Neuron (in vitro differentiated cells): ENCODE measurements around the gene TLR6.
"Not testable (repeated sequence)": the region's sequence is repeated elsewhere in the genome, so short reads cannot be mapped to it uniquely, and the experiment has no call there.

ENCODE experiments used
- H2AFZ ChIP-seq: one replicate; pipeline ENCODE4 v1.6.1; 2013; ENCODE audit warnings: low read depth, mild to moderate bottlenecking, inconsistent platforms, low read length, moderate library complexity
- H3K27me3 ChIP-seq: one replicate; pipeline ENCODE4 v1.6.1; 2013; ENCODE audit warnings: low read length; ENCODE audit not compliant: insufficient read depth
- H3K36me3 ChIP-seq: one replicate; pipeline ENCODE4 v1.6.1; 2013; ENCODE audit warnings: low read length; ENCODE audit not compliant: insufficient read depth
- H3K4me1 ChIP-seq: one replicate; pipeline ENCODE4 v1.6.1; 2013; ENCODE audit warnings: low read length; ENCODE audit not compliant: insufficient read depth
- H3K4me3 ChIP-seq: 2 replicates; pipeline ENCODE4 v1.5.1; 2013; ENCODE audit warnings: mild to moderate bottlenecking, low read length, moderate library complexity
- H3K9me3 ChIP-seq: one replicate; pipeline ENCODE4 v1.6.1; 2013; ENCODE audit warnings: low read length

Gene TLR6

DNA sequence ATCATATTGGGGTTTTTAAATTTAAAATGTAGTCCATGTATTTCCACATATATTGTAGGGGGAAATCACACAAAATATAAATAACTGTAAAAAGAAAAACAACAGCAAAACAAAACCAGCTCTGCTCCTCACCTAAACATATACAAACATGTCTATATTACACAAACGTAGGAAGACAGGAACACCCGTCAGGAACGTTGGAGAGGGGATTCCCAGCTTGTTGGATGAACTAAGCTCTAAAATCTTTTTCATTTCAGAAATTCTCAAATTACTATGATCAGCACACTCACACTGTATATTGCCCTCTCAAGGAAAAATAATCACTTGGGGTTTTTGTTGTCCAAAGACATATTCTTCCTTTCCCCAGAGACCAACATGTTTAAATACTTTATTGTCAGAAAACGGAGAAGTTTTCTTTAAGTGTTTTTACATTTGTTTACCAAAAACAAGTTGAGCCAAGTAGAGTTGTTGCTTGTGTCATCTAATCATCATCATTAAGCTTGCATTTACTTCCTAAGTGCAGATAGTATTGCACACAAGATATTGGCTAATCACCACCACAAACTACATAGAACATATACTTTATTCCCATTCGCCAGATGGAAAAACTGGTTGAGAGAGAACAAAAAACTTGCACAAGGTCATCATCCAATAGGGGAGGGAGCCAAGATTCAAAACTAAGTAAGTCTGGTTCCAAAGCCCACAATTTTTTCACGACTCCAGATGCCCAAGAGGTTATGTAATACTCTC is 71.4 kb downstream of the TLR6 start:
- Histone ChIP-seq H3K36me3 (no peaks in the 10 kb centered on the region), H3K9me3 (no peaks in the 10 kb centered on the region), H3K4me3 (no peak overlapping the region), H3K27me3 (no peaks in the 10 kb centered on the region), H2AFZ (no peak overlapping the region), H3K4me1 (no peaks in the 10 kb centered on the region)

DNA sequence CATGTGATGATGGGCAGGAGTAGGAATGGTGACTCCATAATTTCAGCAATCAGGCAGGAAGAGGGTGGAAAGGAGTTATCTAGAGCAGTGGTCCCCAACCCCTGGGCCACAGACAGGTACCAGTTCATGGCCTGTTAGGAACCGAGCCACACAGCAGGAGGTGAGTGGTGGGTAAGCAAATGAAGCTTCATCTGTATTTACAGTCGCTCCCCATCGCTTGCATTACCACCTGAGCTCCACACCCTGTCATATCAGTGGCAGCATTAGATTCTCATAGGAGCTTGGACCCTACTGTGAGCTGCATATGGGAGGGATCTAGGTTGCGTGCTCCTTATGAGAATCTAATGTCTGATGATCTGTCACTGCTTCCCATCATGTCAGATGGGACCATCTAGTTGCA is 72.5 kb downstream of the TLR6 start:
- no peak overlapping the region for H2AFZ ChIP-seq
- no peaks in the 10 kb centered on the region for H3K9me3 ChIP-seq
- H3K27me3 ChIP-seq, result no peaks in the 10 kb centered on the region
- no peaks in the 10 kb centered on the region for H3K4me1 ChIP-seq
- no peaks in the 10 kb centered on the region for H3K36me3 ChIP-seq
- no peak overlapping the region for H3K4me3 ChIP-seq

DNA sequence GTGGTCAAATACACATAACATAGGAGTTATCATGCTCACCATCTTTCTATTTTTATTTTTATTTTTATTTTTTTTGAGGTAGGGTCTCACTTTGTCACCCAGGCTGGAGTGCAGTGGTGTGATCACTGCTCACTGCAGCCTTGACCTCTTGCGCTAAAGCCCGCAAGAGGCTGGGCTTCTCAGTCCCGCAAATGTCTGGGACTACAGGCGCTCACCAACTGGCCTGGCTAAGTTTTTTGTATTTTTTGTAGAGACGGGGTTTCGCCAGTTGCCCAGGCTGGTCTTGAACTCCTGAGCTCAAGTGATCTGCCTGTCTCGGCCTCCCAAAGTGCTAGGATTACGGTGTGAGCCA is 73.5 kb downstream of the TLR6 start:
- no peaks in the 10 kb centered on the region for H3K9me3 ChIP-seq
- H3K36me3 ChIP-seq, result no peaks in the 10 kb centered on the region
- H2AFZ ChIP-seq, result no peak overlapping the region
- peaks cover 3% of the 10 kb centered on the region for H3K27me3 ChIP-seq
- H3K4me3 ChIP-seq, result no peak overlapping the region
- H3K4me1 ChIP-seq, result no peaks in the 10 kb centered on the region

DNA sequence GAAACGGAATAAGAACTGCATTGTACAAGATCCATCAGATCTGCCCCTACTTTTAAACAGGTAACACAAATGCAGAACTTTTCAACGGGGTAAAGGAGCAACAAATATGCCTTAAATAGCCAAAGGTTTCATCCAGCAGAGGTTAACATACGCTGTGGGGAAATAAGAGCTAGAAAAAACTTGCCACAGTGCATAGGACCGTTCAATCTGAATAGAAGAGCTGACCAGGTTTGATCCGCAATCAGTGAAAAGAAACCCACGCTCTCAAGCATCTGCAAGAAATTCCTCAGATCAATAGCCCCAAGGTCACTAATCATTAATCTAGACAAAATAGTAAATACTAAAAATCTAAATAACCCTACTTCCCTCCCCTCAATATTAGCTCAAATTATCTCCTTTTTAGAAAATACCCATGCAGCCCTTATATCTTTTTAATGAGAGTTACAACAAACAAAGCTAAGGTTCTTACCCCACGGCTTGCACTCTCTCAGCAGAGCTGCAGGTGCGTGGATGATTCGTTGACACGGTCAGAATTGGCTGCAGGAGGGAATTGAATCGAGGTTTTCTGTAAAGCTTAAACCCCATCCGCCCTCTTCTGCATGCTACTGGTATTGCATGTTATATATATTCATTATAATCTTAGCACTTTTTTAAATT is 74.0 kb downstream of the TLR6 start, which contains the start of gene TLR10:
TLR10 (minus strand) TSS at position 539 of the 657 bp plus-strand sequence. CDS start 7,400 bp downstream, outside the sequence.
- H3K36me3 ChIP-seq, result no peaks in the 10 kb centered on the region
- H3K27me3 ChIP-seq, result peaks cover 3% of the 10 kb centered on the region
- H3K4me1 ChIP-seq, result no peaks in the 10 kb centered on the region
- H2AFZ ChIP-seq, result no peak within 1 kb of the TSS
- H3K4me3 ChIP-seq, result no peak within 1 kb of the TSS
- H3K9me3 ChIP-seq, result no peaks in the 10 kb centered on the region

- no peak overlapping the region for H2AFZ ChIP-seq
- H3K27me3 ChIP-seq, result peaks cover 3% of the 10 kb centered on the region
- no peaks in the 10 kb centered on the region for H3K9me3 ChIP-seq
- no peaks in the 10 kb centered on the region for H3K36me3 ChIP-seq
- no peaks in the 10 kb centered on the region for H3K4me1 ChIP-seq
- H3K4me3 ChIP-seq, result no peak overlapping the region
These were observed 74.8 kb downstream of the TLR6 start for GRCh38 chr4:38781854-38782261.

GRCh38 chr4:38780833-38781484 is 75.7 kb downstream of the TLR6 start:
- H3K9me3 ChIP-seq, result no peaks in the 10 kb centered on the region
- no peaks in the 10 kb centered on the region for H3K36me3 ChIP-seq
- H3K4me1 ChIP-seq, result no peaks in the 10 kb centered on the region
- H3K4me3 ChIP-seq, result no peak overlapping the region
- peaks cover 3% of the 10 kb centered on the region for H3K27me3 ChIP-seq
- H2AFZ ChIP-seq, result no peak overlapping the region

DNA sequence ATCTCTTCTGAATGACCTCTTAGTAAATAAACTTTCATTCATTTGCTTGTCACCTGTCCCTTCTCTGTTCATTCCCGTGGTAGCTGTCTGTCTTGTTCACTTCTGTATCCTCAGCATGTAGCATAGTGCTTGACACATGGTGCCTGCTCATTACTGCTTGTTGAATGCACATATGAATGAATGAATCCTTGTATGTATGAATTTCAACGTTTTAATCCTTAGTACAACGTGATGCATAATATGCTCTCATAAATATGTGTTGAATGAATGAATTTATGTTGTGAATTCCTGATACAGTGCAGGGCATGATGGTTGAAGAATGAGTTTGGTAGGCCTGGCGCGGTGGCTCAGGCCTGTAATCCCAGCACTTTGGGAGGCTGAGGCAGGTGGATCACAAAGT is 76.8 kb downstream of the TLR6 start:
- H3K36me3 ChIP-seq, result no peaks in the 10 kb centered on the region
- H3K27me3 ChIP-seq, result peaks cover 3% of the 10 kb centered on the region
- H3K9me3 ChIP-seq, result no peaks in the 10 kb centered on the region
- no peak overlapping the region for H2AFZ ChIP-seq
- H3K4me3 ChIP-seq, result no peak overlapping the region
- no peaks in the 10 kb centered on the region for H3K4me1 ChIP-seq

DNA sequence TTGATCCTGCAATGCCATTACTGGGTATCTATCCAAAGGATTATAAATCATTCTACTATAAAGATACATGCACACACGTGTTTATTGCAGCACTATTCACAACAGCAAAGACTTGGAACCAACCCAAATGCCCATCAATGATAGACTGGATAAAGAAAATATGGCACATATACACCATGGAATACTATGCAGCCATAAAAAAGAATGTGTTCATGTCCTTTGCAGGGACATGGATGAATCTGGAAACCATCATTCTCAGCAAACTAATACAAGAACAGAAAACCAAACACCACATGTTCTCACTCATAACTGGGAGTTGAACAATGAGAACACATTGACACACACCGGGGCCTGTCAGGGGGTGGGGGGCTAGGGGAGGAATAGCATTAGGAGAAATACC is 78.7 kb downstream of the TLR6 start:
- not testable (repeated sequence) for H3K4me3 ChIP-seq, H3K27me3 ChIP-seq, H3K4me1 ChIP-seq, H2AFZ ChIP-seq, H3K36me3 ChIP-seq, H3K9me3 ChIP-seq

DNA sequence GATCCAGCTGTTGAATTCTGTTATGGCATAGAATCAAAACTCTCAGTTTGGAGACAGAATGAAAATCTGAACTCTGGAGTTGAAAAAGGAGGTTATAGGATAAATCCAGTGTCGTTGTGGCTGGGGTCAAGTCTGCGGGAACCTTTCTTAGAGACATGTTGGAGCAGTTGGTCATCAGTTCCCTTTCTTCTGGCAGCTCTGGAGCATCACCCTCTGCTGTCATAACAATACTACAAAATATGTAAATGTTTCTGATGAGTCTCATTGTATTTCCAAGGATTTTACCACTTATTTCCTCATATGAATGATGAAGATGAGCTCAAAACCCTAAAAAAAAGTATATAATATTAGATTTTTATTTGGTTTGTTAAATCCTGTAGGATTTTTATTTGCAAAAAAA is 81.3 kb downstream of the TLR6 start:
- Histone ChIP-seq H3K27me3 (peaks cover 3% of the 10 kb centered on the region), H2AFZ (no peak overlapping the region), H3K4me3 (no peak overlapping the region), H3K9me3 (no peaks in the 10 kb centered on the region), H3K4me1 (no peaks in the 10 kb centered on the region), H3K36me3 (no peaks in the 10 kb centered on the region)

DNA sequence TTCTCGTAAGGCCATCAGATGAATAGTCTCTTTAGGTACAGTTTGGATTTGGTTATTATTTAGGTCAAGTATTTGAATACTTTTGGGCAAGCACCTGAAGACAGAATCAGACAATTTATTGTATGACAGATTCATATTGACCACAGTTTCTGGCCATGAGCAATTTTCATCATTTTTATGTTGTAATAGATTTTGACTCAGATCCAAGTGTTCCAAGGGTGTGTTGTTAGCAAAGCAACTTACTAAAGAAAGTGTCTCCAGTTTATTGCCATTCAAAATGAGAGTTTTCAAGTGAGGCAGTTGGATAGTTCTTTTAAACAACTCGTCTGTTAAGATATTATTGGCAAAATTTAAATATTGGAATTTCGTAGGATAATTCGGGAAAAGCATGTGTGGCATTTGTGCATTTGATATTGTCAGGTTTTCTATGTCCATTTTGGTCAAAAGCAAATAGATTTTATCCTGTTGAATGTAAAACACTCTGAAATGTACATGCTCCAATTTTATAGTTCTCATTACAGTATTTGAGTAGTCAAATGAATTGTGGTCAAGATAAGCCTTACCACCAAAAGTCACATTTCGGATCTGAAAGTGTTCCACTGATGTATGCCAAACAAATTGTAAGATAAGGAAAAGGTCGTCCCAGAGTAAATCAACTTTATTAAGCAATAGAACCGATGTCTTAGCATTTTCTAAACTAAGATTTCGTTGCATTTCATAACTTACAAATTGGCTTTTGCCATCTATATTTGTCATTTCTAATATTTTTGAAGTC is 82.2 kb downstream of the TLR6 start:
- Histone ChIP-seq H2AFZ (no peak overlapping the region), H3K4me3 (no peak overlapping the region), H3K36me3 (no peaks in the 10 kb centered on the region), H3K4me1 (no peaks in the 10 kb centered on the region), H3K27me3 (peaks cover 3% of the 10 kb centered on the region), H3K9me3 (no peaks in the 10 kb centered on the region)
